Fibroblast of skin of left biceps (primary cell): Measurements from ENCODE around the gene SLAMF8.

ENCODE experiments used
- DNase-seq, 2 experiments: peaks; one replicate each; pipeline ENCODE4 v3.0.0-alpha.2; 2013; ENCODE audit warnings: low read depth in 2 of 2

The SLAMF8 gene

DNA sequence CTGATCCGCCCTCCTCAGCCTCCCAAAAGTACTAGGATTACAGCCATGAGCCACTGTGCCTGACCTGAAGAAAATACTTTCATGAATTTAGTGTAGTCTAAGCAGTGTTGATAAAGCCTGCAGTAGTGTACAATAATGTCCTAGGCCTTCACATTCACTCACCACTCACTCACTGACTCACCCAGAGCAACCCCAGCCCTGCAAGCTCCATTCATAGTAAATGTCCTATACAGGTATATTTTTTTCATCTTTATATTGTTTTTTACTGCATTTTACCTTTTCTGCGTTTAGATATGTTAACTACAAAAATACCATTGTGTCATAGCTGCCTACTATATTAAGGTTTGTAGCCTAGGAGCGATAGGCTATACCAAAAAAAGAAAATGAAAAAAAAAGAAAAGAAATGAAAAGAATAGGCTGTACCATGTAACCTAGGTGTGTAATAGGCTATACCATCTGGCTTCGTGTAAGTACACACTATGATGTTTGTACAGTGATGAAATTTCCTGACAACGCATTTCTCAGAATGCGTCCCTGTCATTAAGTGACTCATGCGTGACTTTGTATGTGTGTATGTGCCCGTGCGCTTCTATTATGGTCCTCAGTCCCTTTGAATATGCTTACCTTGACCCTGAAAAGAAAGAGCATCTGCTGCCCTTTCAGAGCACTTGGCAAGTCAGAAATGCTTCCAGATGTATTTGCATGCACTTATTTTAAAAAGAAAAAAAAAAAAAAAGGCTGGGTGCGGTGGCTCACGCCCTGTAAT lies 9.2 kb upstream of the SLAMF8 start:
- DNase-seq: no peak

DNA sequence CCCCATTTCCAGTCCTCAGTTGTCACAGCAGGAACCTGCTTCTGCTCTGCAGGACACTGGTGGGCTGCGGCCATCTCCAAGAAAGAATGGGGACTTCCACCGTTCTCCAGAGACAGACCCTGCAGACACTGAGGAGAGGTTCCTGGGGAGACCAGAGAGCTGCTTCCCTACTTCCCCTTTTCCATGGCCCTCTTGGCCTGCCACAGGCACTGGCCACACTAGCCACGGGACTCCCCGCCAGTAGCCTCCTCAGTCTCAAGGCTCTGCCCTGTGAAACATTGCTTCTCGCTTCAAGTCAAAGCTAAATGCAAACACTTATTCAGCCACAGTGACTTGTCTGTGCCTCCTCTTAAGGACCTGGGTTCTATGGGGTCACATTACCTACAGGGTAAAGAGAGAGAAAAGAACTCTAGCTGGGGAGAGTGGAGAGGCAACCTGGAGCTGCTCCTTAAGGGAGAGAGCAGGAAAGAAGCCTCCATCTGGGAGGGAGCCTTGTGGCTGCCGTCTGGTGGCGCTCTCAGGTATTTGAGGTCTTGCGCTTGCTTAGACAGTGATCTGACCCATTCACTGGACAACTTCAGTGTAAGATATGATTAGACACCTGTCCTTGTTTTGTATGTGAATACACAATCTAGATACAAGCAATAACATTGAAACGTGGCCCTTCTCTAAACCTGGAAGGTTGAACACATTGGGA lies 5.4 kb upstream of the SLAMF8 start:
- no peak for DNase-seq

DNA sequence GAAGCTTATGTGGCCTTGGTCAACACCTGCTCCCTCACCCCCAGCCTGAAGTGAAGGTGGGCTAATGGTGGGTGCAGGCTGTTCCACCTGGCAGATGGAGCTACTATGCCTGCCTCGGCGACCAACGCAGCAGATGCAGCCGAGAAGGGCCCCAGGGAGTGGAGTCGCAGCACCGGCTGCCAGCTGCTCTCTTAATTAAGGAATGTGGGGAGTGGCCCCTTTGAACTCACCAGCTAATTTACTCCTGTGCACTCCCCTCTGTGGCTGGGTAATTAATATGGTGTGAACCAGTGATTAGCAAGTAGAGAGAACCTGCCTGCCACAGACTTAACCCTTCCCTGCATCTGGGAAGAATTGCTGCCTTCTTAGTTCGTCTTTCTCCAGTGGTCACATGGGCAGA lies 3.3 kb upstream of the SLAMF8 start:
- no peak for DNase-seq

DNA sequence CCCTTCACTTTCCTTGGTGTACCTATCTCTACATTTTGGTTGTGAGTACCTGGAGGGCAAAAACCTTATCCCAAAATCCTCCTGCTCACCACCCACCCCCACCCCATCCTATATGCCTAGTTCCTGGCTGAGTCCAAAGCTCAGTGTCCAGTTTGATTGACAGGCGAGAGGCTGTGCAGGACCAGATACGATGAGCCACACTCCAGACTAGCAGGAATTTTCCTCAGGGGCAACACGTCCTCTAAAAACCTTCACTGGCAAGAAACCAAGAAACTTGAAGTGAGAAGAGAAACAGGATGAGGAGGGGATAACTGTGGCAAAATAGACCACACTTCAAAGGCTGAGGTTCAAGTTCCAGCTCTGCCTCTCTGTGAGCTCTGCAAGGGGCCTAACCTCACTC lies 1.1 kb upstream of the SLAMF8 start:
- DNase-seq: no peak

DNA sequence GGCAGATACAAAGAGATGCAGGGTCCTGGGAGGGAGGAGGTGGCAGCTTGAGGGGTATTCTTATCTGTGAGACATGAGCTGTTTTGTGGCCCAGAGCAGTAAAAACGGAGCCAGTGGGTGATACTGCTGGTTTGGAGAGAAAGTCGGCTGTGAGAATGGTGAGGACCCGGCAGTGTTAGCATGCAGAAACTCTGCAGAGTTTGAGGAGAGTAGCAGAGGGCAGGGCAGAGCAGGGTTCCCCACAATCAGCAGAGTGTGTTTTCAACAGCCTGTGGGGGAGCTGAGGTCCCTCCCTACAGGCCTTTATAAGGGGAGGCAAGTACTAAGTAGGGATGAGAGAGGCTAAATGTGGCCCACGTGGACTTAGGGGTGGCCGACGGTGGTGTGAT lies 423 bp downstream of the SLAMF8 start:
- no peak for DNase-seq

DNA sequence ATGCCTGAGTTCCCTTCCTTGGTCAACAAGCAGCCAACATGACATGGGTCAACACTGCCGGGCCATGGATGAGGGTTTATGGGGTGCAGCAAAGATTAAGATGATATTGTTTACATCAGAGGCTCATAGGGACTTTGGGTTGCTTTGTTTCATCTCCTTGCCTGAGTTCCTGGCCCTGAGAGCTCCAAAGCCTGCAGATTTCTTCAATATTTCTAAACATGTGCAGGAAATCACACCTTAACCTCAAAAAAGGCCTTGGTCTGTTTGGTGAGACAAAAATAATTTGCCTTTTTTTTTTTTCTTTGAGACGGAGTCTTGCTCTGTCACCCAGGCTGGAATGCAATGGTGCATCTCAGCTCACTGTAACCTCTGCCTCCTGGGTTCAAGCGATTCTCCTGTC lies 876 bp downstream of the SLAMF8 start:
- DNase-seq: no peak

GRCh38 chr1:159828176-159828575 lies 1.5 kb downstream of the SLAMF8 start:
- no peak for DNase-seq

- DNase-seq: no peak
Observed at GRCh38 chr1:159828581-159829272, 2.1 kb downstream of the SLAMF8 start.

GRCh38 chr1:159829273-159829634 lies 2.6 kb downstream of the SLAMF8 start:
- DNase-seq: no peak

DNA sequence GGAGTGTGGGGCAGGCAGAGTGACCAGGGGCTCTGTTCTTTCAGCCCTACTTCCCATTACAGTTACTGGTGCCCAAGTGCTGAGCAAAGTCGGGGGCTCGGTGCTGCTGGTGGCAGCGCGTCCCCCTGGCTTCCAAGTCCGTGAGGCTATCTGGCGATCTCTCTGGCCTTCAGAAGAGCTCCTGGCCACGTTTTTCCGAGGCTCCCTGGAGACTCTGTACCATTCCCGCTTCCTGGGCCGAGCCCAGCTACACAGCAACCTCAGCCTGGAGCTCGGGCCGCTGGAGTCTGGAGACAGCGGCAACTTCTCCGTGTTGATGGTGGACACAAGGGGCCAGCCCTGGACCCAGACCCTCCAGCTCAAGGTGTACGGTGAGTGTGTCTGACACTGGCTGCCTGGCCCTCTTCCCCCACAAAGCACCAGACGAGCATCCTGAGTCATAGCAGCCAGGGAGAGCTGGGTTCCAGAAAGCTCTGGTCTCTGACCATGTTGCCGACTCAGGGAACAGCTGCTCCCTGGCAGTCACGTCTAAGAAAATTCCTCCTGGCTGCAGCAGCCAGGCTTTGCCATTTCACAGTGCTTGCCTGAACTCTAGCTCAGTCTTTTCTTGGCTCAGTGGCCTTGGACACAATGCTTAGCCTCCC lies 3.3 kb downstream of the SLAMF8 start:
- DNase-seq: peak; percentile 42

DNA sequence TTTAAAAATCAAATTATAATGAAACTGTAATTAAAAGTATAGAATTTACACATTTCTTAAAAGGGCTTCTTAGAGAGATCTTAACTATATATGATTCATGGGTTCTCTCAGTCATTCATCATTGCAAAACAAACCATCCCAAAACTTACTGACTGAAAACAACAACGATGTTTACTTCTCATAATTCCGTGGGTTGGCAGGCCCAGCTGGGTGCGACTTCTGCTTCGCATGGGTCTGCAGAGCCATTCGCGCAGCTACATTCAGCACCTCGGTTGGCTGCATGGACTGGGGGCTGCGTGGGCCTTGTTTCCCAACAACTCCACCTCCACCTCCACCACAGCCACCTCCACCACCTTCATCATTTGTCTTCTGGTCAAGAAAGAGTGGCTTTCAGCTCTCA lies 4.0 kb downstream of the SLAMF8 start:
- no peak for DNase-seq

- DNase-seq: no peak
Observed at GRCh38 chr1:159831412-159832141, 4.9 kb downstream of the SLAMF8 start.

DNA sequence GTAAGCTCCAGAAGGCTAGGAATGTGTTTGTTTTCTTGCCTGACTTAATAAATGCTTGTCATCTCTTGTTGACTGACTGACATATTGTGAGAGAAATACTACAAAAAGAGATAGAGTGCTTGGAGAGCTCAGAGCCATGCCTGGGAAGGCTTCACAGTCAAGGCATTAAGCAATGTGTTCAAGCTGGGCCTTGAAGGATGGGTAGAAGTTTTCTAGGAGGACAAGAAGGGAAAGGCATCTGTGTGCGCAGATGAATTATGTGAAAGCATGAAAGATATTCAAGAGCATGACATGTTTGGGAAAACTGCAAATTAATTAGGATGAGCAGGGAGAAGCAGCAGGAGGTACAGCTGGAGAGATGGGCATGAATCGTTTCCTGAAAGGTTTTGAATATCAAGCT lies 5.6 kb downstream of the SLAMF8 start:
- no peak for DNase-seq

DNA sequence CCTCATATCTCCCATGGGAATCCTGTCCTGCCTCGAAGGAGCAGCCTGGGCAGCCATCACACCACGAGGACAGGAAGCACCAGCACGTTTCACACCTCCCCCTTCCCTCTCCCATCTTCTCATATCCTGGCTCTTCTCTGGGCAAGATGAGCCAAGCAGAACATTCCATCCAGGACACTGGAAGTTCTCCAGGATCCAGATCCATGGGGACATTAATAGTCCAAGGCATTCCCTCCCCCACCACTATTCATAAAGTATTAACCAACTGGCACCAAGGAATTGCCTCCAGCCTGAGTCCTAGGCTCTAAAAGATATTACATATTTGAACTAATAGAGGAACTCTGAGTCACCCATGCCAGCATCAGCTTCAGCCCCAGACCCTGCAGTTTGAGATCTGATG lies 8.7 kb downstream of the SLAMF8 start:
- no peak for DNase-seq

GRCh38 chr1:159835862-159836525 lies 9.3 kb downstream of the SLAMF8 start:
- DNase-seq: no peak

DNA sequence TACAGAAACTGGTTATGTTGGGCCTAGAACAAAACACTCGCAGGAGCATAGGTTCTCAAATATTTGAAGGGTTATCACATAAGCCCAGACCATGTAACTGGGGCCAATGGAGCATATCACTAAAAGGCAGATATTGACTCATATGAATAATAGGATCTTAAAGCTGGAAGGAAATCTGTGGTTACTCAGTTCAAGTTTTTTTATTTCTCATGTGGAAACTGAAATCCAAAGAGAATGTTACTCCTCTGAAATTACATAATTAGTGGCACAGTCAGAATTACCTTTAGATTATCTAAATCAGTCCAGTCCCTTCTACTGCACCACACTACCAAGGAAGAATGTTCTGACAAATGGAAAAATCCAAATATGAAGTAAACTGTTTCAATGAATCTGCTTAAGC lies 12.0 kb downstream of the SLAMF8 start:
- DNase-seq: no peak

GRCh38 chr1:159839116-159839849 lies 12.6 kb downstream of the SLAMF8 start:
- DNase-seq: no peak

DNA sequence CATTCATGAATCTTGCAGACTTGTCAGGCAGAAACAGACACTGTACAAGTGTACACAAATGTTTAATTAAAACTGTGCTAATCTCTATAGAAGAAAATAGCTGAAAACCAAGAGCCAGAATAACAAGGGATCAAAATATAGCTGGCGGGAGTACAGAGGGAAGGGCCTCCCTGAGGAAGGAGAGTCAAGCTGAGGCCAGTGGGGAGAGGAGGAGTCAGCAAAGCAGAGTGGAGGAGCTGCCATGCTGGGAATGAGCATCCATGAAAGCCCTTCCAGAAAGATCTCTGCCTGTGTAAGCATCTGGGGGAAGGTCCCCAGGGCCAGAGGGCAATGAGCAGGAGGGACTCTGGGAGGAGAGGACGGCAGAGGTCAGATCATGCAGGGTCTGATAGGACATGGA lies 15.1 kb downstream of the SLAMF8 start:
- no peak for DNase-seq

DNA sequence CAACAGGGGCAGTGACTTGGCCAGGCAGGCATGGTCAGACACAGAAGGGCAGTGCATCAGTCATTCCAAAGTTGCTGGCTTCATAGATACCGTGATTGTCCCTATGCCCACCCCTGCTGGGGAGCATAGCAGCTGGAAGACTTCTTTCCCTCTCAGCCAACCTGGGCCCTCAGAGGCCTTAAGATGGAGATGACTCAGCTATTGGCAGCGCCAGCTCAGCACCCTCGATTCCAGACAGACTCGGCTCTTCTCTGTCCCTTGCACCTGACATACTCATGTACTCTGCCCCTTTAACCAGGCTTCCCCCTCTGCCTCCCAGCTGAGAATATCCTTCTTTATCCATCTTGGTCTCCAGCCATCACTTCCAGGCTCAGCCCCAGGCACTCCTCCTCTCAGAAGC lies 16.8 kb downstream of the SLAMF8 start:
- DNase-seq: no peak

GRCh38 chr1:159845751-159846629 lies 19.3 kb downstream of the SLAMF8 start:
- DNase-seq: no peak
